Right hindlimb (tissue), 1 donor: ENCODE measurements around the gene STK38.

Source experiments
- DNase-seq: peaks from one replicate; pipeline ENCODE4 v3.0.0-alpha.2; 2018

The STK38 gene

DNA sequence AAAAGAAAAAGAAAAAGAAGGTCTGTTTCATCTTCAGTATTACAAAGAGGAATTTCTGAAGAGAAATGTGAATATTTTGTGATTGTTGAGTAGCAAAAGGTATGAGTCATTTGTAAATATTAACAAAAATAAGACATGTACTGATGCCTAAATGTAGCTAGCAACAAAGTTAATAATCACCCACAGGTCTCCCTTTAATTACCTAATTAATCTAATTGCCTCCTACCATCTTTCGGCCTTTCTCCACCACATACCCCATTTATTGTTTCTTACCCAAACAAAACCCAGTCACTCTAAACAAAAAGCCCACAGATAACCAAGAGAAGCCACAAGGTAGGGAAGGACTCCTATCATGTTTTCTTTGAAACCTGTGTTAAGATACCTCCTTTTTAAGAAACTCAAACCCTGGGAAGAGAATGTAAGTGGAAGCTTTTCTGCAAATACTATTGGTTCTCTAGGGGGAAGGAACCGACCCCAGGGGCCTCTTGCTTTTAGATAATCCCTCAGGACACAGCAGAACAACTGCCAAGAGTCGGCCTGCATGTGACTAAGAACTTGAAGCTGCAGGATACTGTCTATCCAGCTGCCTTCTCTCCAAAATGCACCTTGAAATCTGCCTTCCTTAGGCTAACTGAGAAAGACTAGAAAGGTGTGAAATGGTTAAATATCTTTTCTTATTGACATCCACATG lies 16.1 kb upstream of the STK38 start:
- DNase-seq: no peak

DNA sequence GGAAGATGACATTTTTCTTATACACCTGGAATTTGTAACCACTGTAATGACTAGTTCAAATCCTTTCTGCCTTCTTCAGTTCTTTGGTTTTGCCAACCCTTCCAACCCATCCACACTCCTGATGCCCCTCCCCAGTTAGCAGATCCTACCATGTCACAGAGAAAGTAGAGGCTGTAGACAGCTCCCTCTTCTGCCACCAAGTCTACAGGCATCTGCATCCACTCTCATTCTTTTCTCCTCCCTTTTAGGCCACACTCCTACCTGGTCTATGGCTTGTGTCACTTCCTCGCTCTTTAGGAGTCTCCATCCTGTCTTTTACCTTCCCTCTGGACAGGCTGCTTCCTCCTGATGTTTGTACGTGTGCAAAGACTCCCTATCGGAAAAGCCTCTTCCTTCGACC lies 13.5 kb upstream of the STK38 start:
- no peak for DNase-seq

GRCh38 chr6:36559011-36559793 lies 11.9 kb upstream of the STK38 start:
- DNase-seq: no peak

GRCh38 chr6:36556281-36556680 lies 9.0 kb upstream of the STK38 start:
- DNase-seq: no peak

- DNase-seq: no peak
Measured at GRCh38 chr6:36555750-36556252, 8.5 kb upstream of the STK38 start.

- no peak for DNase-seq
Measured at GRCh38 chr6:36550473-36551000, 3.3 kb upstream of the STK38 start.

DNA sequence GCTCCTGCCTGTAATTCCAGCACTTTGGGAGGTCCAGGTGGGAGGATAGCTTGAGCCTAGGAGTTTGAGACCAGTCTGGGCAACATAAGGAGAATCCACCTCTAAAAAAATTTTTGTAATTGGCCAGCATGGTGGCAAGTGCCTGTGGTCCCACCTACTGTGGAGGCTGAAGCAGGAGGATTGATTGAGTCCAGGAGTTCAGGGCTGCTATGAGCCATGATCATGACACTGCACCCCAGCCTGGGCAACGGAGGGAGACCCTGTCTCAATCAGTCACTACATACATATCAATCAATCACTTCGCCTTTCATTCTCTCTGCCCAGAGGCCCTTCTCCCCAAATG lies 1.1 kb upstream of the STK38 start:
- DNase-seq: no peak

DNA sequence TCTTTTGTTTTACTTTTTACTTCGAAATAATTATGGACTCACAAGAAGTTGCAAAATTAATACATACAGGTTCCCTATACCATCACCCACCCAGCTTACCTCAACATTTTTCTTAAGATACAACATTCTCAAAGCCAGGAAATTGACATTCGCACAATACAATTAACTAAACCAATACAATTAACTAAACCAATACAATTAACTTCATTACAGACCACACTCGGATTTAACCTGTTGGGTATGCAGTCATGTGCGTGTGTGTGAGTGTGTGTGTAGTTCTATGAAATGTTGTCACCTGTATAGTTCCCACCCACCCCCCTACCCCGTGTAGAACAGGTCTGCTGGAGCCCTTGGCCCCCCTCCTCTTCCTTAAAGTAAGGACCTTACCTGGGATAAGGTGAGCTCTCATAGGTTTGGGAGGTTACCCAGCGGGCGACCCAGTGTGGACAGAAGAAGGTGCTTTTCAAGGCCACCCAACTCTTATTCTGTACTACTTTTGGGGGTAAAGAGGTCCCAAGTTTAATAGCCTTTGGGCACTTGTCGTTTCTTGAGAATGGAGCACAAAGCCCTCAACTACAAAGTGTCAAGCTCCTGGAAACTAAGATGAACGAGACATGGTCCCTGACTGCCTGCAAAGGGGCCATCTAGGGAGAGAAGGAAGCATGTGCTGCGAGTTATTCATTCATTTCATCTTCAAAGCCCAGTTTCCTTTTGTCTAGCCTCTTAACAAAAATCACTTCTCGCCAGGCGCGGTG lies 544 bp upstream of the STK38 start:
- DNase-seq: no peak

DNA sequence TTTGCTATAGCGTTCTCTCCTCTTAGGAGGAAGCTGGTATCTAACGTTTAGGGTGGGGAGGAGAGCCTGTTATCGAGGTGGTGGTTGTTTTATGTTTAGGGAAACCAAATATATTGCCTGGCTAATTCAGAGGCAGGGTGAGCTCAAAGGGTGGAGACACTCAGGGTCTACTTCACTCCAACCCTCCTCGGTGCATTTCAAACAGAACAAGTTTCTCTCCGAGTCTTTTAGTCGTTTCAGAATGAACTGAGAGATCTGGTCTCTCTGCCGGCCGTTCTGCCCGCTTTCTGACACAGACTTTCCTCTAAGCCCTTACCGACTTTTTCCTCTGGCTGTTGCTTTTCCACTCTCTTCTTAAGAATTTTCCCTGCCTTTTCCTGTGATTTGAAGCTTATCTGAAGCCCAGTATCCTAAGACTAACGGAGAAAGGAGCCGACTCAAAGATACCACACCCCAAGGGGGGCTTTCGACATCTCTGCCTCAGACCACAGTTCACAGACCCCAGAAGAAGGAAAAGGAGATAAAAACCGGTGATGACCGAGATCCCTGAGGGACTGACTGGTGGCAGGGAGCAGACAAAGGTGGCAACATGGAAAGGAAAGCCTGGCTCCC lies 865 bp downstream of the STK38 start:
- DNase-seq: peak; percentile 38

- no peak for DNase-seq
Measured at GRCh38 chr6:36545767-36546307, 1.4 kb downstream of the STK38 start.

DNA sequence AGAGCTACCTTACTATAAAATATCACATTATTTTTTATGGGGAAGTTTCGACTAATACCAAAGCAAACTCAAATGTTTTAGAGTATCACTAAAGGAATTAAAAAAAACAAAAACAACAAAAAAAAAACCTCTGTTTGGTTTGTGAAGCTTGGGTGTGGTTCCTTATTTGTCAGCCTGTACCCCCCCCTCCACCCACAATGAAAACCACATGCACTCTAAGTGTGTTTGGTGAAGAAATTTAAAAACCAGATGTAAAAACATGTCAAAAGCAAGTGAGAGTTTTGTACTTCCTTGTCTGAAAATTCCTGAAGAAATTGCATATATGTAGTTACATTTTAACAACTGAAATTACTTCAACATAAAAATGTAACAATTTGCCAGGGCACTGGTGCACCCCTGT lies 3.1 kb downstream of the STK38 start:
- no peak for DNase-seq

GRCh38 chr6:36542041-36542440 lies 5.2 kb downstream of the STK38 start:
- DNase-seq: no peak

- DNase-seq: no peak
Measured at GRCh38 chr6:36539814-36540568, 7.3 kb downstream of the STK38 start.

DNA sequence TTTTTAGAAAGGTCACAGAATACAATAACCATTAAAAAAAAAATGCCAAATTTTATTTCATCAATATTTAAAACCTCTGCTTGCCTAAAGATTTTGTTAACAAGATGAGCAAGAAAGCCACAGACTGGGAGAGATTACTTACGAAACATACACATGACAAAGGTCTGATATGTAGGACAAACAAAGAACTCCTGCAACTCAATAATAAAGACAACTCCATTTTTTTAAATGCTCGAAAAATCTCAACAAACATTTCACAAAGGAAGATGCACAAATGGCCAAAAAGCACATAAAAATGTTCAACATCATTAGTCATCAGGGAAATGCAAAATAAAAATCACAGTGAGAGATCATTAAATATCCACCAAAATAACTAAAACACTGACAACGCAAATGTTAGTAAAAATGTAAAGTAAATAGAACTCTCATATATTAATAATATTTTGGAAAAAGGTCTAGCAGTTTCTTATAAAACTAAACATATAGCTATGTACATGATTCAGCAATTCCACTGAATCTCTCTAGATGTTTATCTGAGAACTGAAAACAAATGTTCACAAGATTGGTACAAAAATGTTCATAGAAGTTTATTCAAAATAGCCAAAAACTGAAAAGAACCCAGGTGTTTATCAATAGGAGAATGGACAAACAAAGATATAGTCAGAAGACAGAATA lies 10.3 kb downstream of the STK38 start:
- no peak for DNase-seq

DNA sequence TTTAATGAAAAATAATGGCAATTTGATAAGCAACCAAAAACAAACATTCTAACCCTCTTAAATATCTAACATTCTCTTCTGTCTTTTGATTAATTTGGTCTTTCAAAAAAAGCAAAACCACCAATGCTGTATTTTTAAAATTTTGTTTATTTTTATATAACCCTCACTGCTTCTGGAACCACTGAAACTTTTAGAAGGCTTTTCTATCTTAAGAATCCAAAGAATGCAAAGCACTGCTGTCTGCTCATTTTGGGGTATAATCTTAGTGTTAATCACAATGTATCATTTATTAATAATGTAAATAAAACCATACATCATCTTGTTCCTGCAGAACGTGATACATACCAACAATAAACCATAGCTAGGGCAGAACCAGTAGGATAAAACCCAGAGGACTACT lies 14.0 kb downstream of the STK38 start:
- no peak for DNase-seq

GRCh38 chr6:36526066-36526465 lies 21.2 kb downstream of the STK38 start:
- DNase-seq: no peak

- DNase-seq: no peak
Measured at GRCh38 chr6:36525346-36525745, 21.9 kb downstream of the STK38 start.

DNA sequence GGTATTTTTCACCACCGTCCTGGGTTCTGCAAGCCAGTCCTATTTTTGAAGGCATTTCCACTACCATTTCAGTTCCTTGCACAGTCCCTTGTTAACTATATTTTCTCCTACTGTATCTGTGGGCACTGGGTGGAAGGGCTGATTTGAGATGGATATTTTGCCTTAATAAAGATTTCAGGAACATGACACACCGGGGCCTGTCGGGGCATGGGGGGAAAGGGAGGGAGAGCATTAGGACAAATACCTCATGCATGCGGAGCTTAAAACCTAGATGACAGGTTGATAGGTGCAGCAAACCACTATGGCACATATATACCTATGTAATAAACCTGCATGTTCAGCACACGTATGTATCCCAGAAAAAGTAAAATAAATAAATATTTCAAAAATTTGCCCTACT lies 22.4 kb downstream of the STK38 start:
- no peak for DNase-seq

GRCh38 chr6:36523936-36524499 lies 23.3 kb downstream of the STK38 start:
- no peak for DNase-seq

DNA sequence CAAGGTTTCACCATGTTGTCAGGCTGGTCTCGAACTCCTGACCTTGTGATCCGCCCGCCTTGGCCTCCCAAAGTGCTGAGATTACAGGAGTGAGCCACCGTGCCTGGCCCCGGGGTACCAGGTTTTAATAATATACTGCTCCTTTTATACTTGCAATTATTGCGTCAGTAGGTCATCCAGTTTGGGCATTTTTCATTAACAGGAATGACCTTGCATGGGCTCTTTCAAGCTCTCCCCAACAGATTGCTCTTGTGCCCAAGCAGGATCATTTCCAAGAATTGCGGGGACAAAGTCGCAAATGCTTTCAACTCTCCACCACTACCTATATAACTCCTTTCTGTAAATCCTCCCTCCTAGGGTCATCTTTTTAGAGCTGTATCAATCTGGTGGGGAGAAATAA lies 23.8 kb downstream of the STK38 start:
- no peak for DNase-seq

DNA sequence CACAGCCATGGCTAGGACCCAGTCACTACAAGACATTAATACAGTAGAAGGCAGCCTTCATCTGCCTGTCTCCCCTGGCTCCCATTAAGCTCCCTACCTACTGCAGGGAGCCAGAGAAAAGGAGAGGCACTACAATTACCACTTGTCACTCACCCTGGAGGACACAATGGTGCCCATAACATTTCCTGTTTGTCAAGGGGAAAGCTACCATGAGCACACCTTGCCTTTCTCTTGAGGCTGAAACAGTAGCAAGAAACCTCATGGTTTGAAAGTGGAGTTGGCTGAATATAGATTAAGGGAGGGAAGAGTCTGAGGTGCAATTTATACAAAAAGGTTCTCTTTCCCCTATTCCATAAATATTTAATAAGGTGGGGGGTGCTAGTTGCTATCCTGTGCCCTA lies 27.9 kb downstream of the STK38 start:
- no peak for DNase-seq
